Measurements from ENCODE around the gene PRR5L.

PRR5L gene

DNA sequence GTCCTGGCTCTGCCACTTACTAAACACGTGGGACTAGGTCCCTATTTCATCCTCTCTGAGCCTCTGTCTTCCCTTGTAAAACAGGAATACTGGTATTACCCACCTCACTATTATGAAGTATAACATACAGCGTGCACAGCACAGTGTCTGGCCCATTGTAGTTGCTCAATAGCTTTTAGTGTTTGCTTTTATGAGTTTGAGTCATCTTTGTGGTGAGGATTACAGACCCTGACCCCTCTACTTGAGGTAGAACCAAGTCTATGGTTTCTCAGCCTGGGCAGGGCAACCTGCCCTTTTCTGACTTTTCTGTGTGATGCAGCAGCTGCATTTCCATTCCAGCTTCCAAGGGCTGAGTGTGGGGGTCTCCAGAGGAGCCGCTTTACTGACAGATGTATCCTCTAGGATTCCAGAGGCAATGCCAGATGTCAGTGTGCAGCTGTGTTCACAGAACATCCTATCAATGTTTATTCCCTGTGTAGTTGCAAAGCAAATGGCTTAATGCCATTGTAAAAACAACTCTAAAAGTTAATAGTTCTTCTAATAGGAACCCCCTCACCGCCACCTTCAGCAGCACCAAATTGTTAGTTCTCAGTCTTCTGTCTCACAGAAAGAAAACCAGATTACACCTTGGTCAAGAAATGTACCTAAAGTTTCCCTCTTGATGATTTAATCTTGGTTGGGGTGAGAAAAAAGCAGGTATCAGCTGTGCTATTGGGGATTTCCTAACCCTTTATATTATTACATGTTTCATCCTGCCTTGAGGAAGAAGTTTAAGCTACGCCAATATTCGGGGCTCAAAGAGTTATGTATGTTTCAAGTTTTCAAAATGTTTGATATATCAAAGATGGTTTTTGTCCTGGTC, 16.8 kb downstream of the PRR5L start:
- Histone ChIP-seq H3K27ac (ENCODE audit: extremely low read depth, low read depth, low read length) (no peak overlapping the region), H3K9me3 (ENCODE audit: control insufficient read depth, insufficient read depth, low read depth, low read length) (no peaks in the 10 kb centered on the region), H3K4me1 (ENCODE audit: control insufficient read depth, insufficient read depth, low read length) (no peaks in the 10 kb centered on the region), H3K36me3 (ENCODE audit: control insufficient read depth in 2 of 2, insufficient read depth in 1 of 2, low read length in 2 of 2) (no peaks in the 10 kb centered on the region), H3K4me3 (ENCODE audit: low read depth, low read length) (no peak overlapping the region)
- TF ChIP-seq WT1 (tag by site-specific recombination; IDR thresholded peaks at IDR 0.05) (no peak), ZNF623 (tag by site-specific recombination; IDR thresholded peaks at IDR 0.05) (no peak), ZBTB1 (tag by site-specific recombination; IDR thresholded peaks at IDR 0.05) (no peak), ZNF416 (tag by site-specific recombination; IDR thresholded peaks at IDR 0.05) (no peak), ZNF394 (tag by site-specific recombination; IDR thresholded peaks at IDR 0.05; ENCODE audit: borderline replicate concordance) (no peak), ZNF112 (tag by site-specific recombination; IDR thresholded peaks at IDR 0.05) (no peak), ZNF529 (tag by site-specific recombination; IDR thresholded peaks at IDR 0.05; ENCODE audit: insufficient replicate concordance) (no peak), GLI2 (tag by site-specific recombination; IDR thresholded peaks at IDR 0.05; ENCODE audit: borderline replicate concordance, low read depth) (no peak)
- TF ChIP-seq, protein P1, sequence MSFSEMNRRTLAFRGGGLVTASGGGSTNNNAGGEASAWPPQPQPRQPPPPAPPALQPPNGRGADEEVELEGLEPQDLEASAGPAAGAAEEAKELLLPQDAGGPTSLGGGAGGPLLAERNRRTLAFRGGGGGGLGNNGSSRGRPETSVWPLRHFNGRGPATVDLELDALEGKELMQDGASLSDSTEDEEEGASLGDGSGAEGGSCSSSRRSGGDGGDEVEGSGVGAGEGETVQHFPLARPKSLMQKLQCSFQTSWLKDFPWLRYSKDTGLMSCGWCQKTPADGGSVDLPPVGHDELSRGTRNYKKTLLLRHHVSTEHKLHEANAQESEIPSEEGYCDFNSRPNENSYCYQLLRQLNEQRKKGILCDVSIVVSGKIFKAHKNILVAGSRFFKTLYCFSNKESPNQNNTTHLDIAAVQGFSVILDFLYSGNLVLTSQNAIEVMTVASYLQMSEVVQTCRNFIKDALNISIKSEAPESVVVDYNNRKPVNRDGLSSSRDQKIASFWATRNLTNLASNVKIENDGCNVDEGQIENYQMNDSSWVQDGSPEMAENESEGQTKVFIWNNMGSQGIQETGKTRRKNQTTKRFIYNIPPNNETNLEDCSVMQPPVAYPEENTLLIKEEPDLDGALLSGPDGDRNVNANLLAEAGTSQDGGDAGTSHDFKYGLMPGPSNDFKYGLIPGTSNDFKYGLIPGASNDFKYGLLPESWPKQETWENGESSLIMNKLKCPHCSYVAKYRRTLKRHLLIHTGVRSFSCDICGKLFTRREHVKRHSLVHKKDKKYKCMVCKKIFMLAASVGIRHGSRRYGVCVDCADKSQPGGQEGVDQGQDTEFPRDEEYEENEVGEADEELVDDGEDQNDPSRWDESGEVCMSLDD (tag by site-specific recombination; IDR thresholded peaks at IDR 0.05), result no peak
- TF ChIP-seq, protein P2, sequence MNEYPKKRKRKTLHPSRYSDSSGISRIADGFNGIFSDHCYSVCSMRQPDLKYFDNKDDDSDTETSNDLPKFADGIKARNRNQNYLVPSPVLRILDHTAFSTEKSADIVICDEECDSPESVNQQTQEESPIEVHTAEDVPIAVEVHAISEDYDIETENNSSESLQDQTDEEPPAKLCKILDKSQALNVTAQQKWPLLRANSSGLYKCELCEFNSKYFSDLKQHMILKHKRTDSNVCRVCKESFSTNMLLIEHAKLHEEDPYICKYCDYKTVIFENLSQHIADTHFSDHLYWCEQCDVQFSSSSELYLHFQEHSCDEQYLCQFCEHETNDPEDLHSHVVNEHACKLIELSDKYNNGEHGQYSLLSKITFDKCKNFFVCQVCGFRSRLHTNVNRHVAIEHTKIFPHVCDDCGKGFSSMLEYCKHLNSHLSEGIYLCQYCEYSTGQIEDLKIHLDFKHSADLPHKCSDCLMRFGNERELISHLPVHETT (tag by site-specific recombination; IDR thresholded peaks at IDR 0.05), result no peak
- CTCF ChIA-PET, result interaction anchor here (0.8 kb wide), 1 partner anchor 252 kb away, joined by 5 read pairs; no protein-coding TSS in a partner anchor
- POLR2A ChIA-PET, result no interaction called here

DNA sequence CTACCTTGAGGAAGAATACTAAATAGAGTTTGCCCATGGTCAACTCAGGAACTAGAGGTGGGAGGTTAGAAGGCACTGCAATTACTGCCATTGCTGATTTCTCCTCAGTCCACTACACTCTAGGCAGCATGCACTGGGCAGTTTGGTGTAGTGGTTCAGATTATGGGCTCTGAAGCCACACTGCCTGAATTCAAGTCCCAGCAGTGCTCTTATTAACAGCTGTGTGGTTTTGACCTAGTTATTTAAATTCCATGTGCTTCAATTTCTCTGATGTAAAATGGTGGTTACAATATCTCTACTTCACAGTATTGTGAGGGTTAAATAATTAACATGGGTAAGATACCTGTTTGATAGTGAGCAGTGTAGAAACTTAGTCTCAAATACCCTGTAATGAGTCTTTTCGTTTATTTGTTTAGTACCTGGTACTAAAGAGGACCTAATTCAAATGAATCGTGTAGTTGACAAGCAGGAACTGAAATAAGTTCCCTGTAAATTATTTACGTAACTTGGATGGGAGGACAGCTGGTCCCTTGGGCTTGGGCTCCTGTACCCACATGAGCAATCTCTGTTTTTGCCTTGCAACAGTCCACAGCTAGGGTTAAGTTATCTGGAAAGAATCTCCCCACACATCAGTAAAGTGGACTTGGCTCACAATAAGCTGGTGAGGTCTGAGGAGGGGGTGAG, 17.8 kb downstream of the PRR5L start:
- H3K4me3 ChIP-seq (ENCODE audit: low read depth, low read length), result no peak overlapping the region
- H3K36me3 ChIP-seq (ENCODE audit: control insufficient read depth in 2 of 2, insufficient read depth in 1 of 2, low read length in 2 of 2), result no peaks in the 10 kb centered on the region
- no peaks in the 10 kb centered on the region for H3K9me3 ChIP-seq (ENCODE audit: control insufficient read depth, insufficient read depth, low read depth, low read length)
- TF ChIP-seq ZNF223 (tag by site-specific recombination; IDR thresholded peaks at IDR 0.05), result no peak
- no peak for TF ChIP-seq TRIM28 (IDR thresholded peaks at IDR 0.05; ENCODE audit: borderline replicate concordance, low read length)
- TF ChIP-seq SP3 (tag by site-specific recombination; IDR thresholded peaks at IDR 0.05), result no peak
- H3K4me1 ChIP-seq (ENCODE audit: control insufficient read depth, insufficient read depth, low read length), result no peaks in the 10 kb centered on the region
- ChIA-PET POLR2A (no interaction called here), CTCF (no interaction called here)
- no peak overlapping the region for H3K27ac ChIP-seq (ENCODE audit: extremely low read depth, low read depth, low read length)

- TF ChIP-seq ZNF132 (tag by site-specific recombination; IDR thresholded peaks at IDR 0.05; ENCODE audit: borderline replicate concordance) (no peak), MEIS1 (CRISPR knock-in tag; IDR thresholded peaks at IDR 0.05; ENCODE audit: borderline replicate concordance) (no peak), ZNF501 (tag by site-specific recombination; IDR thresholded peaks at IDR 0.05) (no peak), ZNF513 (tag by site-specific recombination; IDR thresholded peaks at IDR 0.05) (no peak), ZNF560 (tag by site-specific recombination; IDR thresholded peaks at IDR 0.05; ENCODE audit: borderline replicate concordance) (no peak), KLF16 (tag by site-specific recombination; IDR thresholded peaks at IDR 0.05) (no peak), ZNF658 (tag by site-specific recombination; IDR thresholded peaks at IDR 0.05) (no peak), ZNF121 (tag by site-specific recombination; IDR thresholded peaks at IDR 0.05) (no peak)
- TF ChIP-seq, protein P3, sequence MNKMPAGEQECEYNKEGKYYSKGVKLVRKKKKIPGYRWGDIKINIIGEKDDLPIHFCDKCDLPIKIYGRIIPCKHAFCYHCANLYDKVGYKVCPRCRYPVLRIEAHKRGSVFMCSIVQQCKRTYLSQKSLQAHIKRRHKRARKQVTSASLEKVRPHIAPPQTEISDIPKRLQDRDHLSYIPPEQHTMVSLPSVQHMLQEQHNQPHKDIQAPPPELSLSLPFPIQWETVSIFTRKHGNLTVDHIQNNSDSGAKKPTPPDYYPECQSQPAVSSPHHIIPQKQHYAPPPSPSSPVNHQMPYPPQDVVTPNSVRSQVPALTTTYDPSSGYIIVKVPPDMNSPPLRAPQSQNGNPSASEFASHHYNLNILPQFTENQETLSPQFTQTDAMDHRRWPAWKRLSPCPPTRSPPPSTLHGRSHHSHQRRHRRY (tag by site-specific recombination; IDR thresholded peaks at IDR 0.05), result no peak
- Histone ChIP-seq H3K9me3 (ENCODE audit: control insufficient read depth, insufficient read depth, low read depth, low read length) (no peaks in the 10 kb centered on the region), H3K27ac (ENCODE audit: extremely low read depth, low read depth, low read length) (no peak overlapping the region), H3K4me1 (ENCODE audit: control insufficient read depth, insufficient read depth, low read length) (no peaks in the 10 kb centered on the region), H3K4me3 (ENCODE audit: low read depth, low read length) (no peak overlapping the region), H3K36me3 (ENCODE audit: control insufficient read depth in 2 of 2, insufficient read depth in 1 of 2, low read length in 2 of 2) (no peaks in the 10 kb centered on the region)
- ChIA-PET POLR2A (no interaction called here), CTCF (no interaction called here)
Observed at GRCh38 chr11:36314434-36314767, 18.3 kb downstream of the PRR5L start.

Data from HEK293 (cell line).